SHP77 (cell line): ENCODE results near the gene C14orf39.
"Not testable (repeated sequence)": the region's sequence is repeated elsewhere in the genome, so short reads cannot be mapped to it uniquely, and the experiment has no call there.

ENCODE experiments used
- DNase-seq, 2 experiments: peaks; one replicate each; lab custom pipeline; 2025; lab: John Stamatoyannopoulos, UW

Gene C14orf39

DNA sequence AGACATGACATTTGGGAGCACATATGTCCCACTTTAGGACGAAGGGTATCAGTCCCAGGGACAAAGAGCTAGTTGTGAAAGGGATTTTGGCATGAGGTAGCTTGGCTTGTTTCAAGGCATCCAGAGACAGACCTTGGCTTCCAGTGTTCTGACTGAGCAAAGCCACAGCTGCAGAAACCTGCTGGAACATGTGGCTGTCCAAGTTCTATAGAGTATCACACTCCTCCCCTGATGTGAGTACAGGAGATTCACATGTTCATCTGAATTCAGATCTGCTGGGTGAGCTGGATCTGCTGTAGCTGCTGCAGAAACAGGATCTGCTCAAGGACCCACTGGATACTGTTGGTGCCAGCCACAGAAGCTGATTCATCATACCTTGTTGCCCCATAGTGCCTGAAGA lies 10.1 kb upstream of the C14orf39 start:
- no peak for DNase-seq

DNA sequence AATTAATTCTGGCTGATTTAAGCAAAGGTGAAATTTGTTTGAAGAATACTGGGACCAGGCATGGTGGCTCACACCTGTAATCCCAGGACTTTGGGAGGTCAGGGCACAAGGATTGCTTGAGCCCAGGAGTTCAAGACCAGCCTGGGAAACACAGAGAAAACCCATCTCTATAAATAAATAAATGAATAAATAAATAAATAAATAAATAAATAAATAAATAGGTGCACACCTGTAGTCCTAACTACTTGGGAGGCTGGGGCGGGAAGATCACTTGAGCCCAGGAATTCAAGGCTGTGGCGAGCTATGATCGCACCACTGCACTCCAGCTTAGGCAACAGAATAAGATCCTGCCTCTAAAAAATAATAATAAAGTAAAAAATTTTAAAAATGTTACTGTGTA lies 4.4 kb upstream of the C14orf39 start:
- DNase-seq, result no peak

DNA sequence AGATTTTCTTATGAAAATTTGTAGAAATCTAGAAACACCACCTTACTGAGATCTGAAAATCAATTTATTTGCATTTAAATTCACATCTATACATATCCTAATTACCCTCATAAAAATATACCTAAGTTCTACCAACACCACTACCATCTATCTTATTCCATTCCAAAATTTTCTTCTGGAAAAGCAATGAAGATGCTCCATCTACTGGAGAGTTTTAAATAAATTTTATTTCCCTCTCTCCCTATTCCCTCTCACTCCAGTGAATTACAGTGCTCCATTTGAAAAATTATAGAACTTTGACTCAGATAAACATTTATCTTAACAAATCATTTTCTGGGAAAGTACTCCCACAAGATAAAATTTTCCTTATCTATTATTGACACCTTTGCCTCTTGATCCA lies 2.3 kb upstream of the C14orf39 start:
- DNase-seq, result no peak

DNA sequence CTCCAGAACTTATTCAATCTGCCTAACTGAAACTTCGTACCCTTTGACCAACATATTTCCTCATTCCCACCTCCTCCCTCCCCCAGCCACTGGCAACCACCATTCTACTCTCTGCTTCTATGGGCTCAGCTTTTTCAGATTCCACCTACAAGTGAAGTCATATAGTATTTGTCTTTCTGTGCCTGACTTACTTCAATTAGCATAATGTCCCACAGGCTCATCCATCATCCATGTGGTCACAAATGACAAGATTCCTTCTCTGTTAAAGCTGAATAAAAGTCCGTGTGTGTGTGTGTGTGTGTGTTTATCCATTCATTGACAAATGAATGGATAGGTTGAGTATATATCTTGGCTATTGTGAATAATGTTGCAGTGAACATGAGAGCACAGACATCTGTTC lies 1.3 kb upstream of the C14orf39 start:
- no peak for DNase-seq

DNA sequence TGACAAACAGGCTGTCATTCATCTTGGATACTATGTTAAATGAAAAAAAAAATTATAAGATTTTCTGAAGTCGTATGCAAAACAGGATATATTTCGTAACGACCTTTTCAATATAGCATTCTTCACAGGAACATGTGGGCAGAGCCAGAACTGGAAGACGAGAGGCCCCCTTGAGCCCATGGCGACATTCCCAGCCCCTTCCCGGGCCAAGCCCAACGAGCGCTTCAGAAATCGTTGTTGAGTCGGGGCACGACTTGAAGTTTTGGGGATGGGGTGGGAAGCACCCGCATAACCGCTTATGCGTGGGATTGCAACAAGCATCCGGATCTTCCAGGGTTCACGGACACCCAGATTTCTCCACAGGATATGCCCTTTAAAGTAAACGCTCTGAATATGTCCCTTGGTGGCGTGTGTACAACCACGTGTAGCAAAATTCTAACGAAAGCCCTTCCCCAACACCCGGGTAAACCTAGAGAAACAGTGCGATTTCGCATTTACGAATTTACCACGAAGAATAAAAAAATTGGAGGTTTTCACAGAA lies 736 bp downstream of the C14orf39 start:
- no peak for DNase-seq

DNA sequence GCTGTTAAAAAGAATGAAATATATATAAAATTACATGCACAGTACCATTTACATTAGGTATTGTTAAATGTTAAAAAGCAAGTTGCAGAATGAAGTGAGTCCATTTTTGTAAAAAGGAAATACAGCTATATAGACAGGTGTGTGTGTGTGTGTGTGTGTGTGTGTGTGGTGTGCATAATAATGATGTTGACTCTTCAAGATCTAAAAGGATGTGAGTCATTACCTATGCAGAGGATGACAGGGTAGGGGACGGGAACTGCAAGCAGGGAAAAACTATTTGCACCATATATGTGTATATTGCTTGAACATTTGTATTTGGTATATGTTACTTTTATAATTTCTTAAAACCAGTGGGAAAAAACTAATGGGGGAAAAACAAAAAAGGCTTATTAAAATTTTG lies 3.1 kb downstream of the C14orf39 start:
- peak in 1 of 2 experiments; percentile 8 for DNase-seq

DNA sequence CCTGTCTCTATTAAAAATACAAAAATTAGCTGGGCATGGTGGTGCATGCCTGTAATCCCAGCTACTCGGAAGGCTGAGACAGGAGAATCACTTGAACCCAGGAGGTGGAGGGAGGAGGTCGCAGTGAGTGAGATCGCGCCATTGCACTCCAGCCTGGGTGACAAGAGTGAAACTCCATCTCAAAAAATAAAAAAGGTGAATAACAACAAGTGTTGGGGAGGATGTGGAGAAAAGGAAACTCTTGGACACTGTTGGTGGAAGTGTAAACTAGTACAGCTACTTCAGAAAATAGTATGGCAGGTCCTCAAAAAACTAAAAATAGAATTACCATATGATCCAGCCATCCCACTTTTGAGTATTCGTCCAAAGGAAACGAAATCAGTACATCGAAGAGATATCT lies 5.6 kb downstream of the C14orf39 start:
- not testable (repeated sequence) for DNase-seq

DNA sequence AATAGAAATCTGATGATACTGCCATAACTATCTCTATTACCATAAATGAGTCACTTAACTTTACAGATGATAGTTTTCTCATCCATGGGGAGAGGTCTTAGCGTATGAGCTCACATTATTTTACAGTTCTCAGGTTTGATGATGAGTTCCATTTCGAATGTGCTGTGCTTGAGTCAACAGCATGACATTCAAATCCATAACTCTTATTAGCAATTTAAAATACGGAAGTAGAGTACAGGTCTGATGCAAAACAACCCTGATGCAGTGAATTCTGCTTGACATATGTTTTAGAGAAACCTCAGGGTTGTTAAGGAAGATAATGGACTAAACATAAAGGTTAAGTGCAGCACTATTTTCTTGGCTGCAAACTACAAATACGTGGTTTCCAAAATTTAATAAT lies 30.0 kb downstream of the C14orf39 start:
- DNase-seq, result no peak

DNA sequence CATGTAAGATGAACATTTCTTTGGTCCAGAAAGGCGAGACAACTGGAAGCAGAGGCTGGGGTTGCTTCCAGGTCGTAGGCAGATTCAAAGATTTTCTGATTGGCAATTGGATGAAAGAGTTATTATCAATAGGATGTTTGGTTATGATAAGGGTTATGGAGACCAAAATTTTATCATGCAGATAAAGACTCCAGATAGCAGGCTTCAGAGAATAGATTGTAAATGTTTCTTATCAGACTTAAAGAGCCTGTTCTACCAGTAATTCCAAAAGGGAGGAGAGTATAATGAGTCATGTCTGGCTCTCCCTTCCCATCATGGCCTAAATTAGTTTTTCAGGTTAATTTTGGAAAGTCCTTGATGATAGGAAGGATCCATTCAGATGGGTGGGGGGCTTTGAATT lies 55.6 kb downstream of the C14orf39 start:
- DNase-seq, result no peak

DNA sequence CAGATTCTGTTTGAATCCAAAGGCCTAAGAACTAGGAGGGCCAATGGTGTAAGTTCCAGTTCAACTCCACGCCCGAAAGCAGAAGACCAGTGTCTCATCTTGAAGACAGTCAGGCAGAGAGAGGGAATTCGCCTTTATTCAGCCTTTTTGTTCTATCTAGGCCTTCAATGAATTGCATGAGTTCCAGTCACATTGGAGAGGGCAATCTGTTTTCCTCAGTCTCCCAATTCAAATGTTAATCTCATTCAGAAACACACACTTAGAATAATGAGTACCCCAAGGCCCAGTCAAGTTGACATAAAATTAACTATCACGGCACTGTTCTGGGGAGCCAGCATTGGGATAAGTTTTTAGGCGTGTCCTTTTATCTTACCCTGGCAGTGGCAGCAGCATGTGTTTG lies 65.8 kb downstream of the C14orf39 start:
- DNase-seq, result no peak

DNA sequence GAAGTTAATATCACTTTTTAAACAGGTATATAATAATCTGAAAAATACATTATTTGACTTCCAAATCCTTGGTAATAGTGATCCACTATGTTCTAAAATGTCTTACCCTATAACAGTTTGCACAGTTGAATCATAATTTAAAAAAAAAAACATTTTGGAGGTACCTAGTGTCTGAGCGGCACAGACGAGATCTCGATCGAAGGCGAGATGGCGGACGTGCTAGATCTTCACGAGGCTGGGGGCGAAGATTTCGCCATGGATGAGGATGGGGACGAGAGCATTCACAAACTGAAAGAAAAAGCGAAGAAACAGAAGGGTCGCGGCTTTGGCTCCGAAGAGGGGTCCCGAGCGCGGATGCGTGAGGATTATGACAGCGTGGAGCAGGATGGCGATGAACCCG lies 88.3 kb downstream of the C14orf39 start:
- DNase-seq, result not testable (repeated sequence)

DNA sequence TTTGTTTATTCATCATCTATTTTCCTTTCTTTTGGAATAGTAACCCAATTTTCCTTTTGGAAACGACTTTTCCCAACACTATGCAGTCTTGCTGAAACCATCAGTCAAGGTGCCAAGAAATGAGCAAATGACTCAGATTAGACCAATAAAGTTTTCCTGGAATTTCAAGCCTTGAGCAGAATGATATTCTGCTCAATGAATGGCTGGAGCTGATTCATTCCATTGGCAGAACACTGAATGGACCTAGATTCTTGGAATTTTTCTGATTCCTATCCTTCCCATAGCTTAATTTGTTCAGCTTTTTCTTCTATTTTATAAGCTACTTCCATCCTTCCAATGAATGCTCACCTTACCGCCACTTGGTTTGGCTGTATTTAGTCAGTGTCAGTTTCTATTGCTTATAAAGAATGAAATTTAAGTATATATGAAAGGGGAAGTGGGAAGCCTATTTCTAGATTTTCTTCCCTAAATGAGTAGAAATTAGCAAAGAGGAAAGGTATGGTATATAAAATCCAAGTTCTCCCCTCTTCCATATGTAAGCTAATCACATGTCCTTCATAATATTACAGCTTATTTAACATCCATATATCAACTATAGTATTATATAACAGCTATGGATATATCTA lies 89.0 kb downstream of the C14orf39 start:
- DNase-seq, result no peak
